HepG2 (cell line): Measurements from ENCODE around the gene MACROD2. TPM values are rescaled to one million over a fixed set of nuclear protein-coding genes. Genes with fewer than 3 reads are reported as not detected.

Source experiments
- IRF2 ChIP-seq: IDR thresholded peaks from 2 replicates; pipeline ENCODE4 v1.6.1; 2018; ENCODE audit warnings: missing genetic modification reagents, missing compliant biosample characterization
- polyA plus RNA-seq, 8 experiments: library from polyadenylated mRNA; depleted of rRNA in 3 of 8; stranded (reverse) in 7 of 8; unstranded in 1 of 8; fragments of >200 nt; fragmentation: Illumina TruSeq in 4 of 8; extraction: Trizol in 4 of 8; gene quantifications; 2 replicates each; pipeline versions ENCODE4 v1.2.1 to v1.2.3, GENCODE V29; 2011 to 2016; ENCODE audit warnings: low read depth in 4 of 8, missing spikeins in 1 of 8, mixed read lengths in 1 of 8; ENCODE audit not compliant: insufficient read depth in 1 of 8
- total RNA-seq, 5 experiments: library from RNA; depleted of rRNA; stranded (reverse); fragments of >200 nt; fragmentation: Illumina TruSeq; extraction: Trizol; gene quantifications; 2 replicates each; pipeline ENCODE4 v1.2.3, GENCODE V29; 2016; ENCODE audit warnings: low read depth in 1 of 5
- TF ChIP-seq, protein P1 (sequence below): sonication (generic); formaldehyde crosslinking; IDR thresholded peaks from 2 replicates; pipeline ENCODE4 v1.5.0; 2020; ENCODE audit warnings: mild to moderate bottlenecking, missing genetic modification reagents, borderline replicate concordance
- TF ChIP-seq, protein P2 (sequence below): IDR thresholded peaks from 2 replicates; pipeline ENCODE4 v1.4.0; 2020; ENCODE audit warnings: mild to moderate bottlenecking, missing genetic modification reagents
- TF ChIP-seq, protein P3 (sequence below): sonication (generic); formaldehyde crosslinking; conservative IDR thresholded peaks from 2 replicates; pipeline ENCODE4 v1.4.0; 2020; ENCODE audit warnings: mild to moderate bottlenecking, missing genetic modification reagents, moderate library complexity

MACROD2 gene
- total and polyA plus RNA-seq, 2 of the 13 experiments (the other 11 are each of a cell fraction or from before 2014, with no cell fraction given): 0.13 to 0.51 TPM

DNA sequence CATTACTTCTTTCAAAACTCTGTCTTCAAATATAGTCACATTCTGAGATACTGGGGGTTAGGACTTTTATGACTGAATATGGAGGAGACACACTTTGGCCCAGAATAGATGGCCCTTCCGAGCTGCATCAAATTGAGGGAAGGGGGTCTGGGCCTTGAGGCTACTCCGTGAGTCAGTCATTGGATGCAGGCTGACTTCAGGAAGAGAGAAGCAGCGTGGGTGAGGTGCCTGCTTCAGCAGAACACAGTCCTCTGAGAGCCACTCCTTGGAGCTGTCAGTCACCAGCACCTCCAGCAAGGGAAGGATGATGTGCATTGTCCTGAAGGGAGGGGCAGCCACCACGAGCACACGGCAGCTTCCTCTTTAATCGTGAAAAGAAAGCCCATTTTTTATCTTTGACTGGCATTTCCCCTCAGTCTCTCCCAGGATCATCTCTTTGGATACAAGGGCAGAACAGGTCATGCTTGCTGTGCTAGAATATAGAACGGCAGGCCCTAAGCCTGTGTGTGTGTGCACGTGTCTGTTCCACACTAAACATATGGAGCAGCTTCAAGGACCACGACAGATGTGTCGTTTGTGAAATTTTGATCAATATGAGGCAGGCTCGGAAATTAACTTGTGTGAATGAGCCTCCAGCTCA, 1856.4 kb downstream of the MACROD2 start (continued):
- TF ChIP-seq, protein P1, sequence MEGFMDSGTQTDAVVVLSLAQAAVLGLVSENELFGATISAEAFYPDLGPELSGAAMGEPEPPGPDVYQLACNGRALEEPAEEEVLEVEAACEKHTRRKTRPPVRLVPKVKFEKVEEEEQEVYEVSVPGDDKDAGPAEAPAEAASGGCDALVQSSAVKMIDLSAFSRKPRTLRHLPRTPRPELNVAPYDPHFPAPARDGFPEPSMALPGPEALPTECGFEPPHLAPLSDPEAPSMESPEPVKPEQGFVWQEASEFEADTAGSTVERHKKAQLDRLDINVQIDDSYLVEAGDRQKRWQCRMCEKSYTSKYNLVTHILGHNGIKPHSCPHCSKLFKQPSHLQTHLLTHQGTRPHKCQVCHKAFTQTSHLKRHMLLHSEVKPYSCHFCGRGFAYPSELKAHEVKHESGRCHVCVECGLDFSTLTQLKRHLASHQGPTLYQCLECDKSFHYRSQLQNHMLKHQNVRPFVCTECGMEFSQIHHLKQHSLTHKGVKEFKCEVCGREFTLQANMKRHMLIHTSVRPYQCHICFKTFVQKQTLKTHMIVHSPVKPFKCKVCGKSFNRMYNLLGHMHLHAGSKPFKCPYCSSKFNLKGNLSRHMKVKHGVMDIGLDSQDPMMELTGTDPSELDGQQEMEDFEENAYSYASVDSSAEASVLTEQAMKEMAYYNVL (CRISPR knock-in tag): no peak
- TF ChIP-seq, protein P2, sequence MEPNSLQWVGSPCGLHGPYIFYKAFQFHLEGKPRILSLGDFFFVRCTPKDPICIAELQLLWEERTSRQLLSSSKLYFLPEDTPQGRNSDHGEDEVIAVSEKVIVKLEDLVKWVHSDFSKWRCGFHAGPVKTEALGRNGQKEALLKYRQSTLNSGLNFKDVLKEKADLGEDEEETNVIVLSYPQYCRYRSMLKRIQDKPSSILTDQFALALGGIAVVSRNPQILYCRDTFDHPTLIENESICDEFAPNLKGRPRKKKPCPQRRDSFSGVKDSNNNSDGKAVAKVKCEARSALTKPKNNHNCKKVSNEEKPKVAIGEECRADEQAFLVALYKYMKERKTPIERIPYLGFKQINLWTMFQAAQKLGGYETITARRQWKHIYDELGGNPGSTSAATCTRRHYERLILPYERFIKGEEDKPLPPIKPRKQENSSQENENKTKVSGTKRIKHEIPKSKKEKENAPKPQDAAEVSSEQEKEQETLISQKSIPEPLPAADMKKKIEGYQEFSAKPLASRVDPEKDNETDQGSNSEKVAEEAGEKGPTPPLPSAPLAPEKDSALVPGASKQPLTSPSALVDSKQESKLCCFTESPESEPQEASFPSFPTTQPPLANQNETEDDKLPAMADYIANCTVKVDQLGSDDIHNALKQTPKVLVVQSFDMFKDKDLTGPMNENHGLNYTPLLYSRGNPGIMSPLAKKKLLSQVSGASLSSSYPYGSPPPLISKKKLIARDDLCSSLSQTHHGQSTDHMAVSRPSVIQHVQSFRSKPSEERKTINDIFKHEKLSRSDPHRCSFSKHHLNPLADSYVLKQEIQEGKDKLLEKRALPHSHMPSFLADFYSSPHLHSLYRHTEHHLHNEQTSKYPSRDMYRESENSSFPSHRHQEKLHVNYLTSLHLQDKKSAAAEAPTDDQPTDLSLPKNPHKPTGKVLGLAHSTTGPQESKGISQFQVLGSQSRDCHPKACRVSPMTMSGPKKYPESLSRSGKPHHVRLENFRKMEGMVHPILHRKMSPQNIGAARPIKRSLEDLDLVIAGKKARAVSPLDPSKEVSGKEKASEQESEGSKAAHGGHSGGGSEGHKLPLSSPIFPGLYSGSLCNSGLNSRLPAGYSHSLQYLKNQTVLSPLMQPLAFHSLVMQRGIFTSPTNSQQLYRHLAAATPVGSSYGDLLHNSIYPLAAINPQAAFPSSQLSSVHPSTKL (CRISPR knock-in tag): no peak
- TF ChIP-seq IRF2: no peak
- TF ChIP-seq, protein P3, sequence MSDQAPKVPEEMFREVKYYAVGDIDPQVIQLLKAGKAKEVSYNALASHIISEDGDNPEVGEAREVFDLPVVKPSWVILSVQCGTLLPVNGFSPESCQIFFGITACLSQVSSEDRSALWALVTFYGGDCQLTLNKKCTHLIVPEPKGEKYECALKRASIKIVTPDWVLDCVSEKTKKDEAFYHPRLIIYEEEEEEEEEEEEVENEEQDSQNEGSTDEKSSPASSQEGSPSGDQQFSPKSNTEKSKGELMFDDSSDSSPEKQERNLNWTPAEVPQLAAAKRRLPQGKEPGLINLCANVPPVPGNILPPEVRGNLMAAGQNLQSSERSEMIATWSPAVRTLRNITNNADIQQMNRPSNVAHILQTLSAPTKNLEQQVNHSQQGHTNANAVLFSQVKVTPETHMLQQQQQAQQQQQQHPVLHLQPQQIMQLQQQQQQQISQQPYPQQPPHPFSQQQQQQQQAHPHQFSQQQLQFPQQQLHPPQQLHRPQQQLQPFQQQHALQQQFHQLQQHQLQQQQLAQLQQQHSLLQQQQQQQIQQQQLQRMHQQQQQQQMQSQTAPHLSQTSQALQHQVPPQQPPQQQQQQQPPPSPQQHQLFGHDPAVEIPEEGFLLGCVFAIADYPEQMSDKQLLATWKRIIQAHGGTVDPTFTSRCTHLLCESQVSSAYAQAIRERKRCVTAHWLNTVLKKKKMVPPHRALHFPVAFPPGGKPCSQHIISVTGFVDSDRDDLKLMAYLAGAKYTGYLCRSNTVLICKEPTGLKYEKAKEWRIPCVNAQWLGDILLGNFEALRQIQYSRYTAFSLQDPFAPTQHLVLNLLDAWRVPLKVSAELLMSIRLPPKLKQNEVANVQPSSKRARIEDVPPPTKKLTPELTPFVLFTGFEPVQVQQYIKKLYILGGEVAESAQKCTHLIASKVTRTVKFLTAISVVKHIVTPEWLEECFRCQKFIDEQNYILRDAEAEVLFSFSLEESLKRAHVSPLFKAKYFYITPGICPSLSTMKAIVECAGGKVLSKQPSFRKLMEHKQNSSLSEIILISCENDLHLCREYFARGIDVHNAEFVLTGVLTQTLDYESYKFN: no peak
